Suppressor macrophage treated with lipopolysaccharide for 1 hour (primary cell): Measurements from ENCODE around the gene VPS4B.
A peak's percentile ranks its signal among the peaks of the same experiment; 100 is the strongest.
"Not testable (repeated sequence)": the region's sequence is repeated elsewhere in the genome, so short reads cannot be mapped to it uniquely, and the experiment has no call there.

Experiments used
- DNase-seq, 3 donors: peaks; one replicate each; pipeline ENCODE4 v3.0.0-alpha.2; 2020 to 2022

Gene VPS4B

DNA sequence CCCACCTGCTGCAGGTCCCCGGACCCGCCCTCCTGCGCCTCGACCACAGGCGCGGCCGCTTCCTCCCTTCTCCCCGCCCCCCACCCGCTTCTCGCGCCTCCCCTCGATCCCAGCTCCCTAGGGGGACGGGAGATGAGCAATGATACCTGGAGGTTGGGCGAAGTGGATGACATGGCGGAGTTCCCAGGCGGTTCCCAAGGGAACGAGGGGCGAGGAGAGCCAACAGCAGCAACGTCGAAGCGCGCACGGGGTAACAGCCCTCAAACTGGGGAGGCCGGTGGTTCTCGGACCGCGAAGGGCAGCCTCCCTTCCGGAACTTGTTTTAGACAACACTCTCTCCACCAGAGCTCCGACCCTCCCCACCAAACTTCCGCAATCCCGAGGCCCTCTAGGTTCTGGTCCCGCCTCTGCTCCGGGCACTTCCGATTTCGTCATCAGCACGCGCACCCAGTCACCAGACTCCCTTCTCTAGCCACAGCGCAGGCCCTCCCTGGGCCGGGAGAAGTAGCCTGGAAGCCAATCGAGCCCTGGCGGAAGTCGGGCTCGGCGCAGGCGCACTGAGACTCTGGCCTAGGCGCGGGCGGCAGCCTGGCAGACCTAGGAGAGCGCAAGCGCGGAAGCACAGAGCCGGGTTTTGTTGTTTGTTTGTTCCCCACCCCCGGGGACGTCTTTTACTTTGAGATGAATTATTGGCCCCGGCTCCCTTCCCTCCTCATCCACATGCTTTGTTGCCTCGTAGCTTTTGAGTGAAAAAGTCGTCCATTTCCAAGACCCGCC lies at the start of gene VPS4B:
Gene VPS4B, minus strand, starts transcription at position 390 of the 777 bp plus-strand sequence. Its CDS starts 217 bp downstream, at position 173.
- peak; percentile 100 for DNase-seq

DNA sequence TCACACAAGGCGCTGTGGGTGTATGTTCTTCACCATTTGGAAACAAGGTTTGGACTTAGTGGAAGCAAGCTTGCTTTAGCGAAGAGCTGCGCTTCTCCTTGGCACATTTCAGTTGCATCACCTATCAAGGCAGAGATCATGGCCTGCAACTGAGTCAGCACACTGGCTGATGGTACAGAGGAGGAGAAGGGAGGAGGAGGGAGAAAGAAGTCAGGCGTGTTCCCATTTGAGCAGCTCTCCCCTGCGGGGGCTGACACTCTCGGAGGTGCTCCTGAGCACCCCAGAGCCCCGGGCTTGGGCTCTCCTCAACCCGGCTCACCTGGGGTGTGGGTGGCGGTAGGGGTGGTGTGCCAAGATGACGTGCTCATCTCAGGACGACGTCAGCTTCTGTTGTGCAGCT lies 48.5 kb upstream of the VPS4B start:
- DNase-seq = no peak

- no peak for DNase-seq
Observed at GRCh38 chr18:63468575-63468974, 46.3 kb upstream of the VPS4B start.

DNA sequence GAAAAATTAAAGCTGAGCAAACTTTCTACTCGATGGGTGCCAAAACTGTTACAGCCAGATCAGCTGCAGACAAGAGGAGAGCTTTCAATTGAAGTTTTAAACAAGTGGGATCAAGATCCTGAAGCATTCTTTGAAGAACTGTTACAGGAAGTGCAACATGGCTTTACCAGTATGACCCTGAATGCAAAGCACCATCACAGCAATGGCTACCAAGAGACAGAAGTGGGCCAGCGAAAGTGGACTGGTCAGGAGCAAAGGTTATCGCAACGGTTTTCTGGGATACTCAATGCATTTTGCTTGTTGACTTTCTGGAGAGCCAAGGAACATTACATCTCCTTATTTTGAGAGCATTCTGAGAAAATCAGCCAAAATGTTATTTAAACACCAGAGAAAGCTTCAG lies 45.4 kb upstream of the VPS4B start:
- DNase-seq = no peak

GRCh38 chr18:63465059-63465458 lies 42.8 kb upstream of the VPS4B start:
- DNase-seq = no peak

DNA sequence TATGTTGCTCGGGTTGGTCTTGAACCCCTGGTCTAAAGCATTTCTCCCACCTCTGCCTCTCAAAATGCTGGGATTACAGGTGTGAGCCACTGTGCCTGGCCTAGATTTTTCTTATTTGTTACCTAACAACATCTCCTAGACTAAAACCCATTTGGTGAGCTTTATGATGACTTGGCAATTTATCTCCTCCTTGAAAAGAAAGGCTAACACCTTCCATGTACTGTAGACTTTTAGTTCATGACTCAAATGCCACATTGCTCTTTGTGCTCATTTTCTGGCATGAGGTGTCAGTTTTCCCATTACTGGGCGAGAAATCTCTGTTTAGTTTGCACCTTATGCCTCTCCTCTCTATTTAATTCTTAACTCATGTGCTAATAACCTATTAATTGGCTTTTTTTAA lies 42.2 kb upstream of the VPS4B start:
- DNase-seq = no peak

- DNase-seq = no peak
Observed at GRCh38 chr18:63460414-63460813, 38.1 kb upstream of the VPS4B start.

- DNase-seq = no peak
Observed at GRCh38 chr18:63457977-63458376, 35.7 kb upstream of the VPS4B start.

DNA sequence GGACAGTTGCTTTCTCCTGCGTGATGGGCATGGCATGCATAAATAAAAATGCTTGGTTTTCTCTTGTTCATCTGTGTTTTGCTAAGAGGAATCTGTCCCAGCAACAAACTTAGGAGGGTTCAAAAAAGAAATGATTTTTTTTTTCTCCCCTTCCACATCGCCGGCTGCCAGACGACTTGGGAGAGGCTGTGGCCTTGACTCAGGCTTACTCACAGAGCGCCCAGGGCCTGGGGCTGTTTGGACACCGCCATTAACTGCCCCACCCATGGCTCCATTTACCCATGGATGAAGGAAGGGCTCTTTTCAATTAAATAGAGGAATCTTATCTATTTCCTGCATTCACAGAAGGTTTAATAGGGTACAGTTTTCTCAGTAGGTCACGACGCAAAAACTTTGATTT lies 32.2 kb upstream of the VPS4B start:
- DNase-seq = no peak

DNA sequence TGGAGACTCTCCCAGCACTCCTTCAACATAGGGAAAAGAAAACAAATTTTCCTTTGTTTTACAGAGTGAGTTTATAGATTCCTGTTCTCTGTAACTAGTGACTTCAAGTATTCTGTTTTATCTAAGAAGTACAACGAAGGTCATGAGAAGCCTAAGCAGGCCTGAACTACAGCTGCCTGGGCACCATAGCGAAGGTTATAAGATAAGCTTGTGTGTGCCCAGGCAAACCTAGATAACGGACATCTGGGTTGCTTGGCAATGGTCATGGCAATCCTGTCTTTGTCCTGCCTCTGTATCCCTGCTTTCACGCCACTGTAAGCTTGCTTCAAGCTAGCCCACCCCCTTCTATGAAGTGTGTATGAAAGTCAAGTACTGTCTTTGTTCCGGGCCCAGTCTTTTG lies 30.5 kb upstream of the VPS4B start:
- not testable (repeated sequence) for DNase-seq

- no peak for DNase-seq
Observed at GRCh38 chr18:63451799-63452660, 29.8 kb upstream of the VPS4B start.

DNA sequence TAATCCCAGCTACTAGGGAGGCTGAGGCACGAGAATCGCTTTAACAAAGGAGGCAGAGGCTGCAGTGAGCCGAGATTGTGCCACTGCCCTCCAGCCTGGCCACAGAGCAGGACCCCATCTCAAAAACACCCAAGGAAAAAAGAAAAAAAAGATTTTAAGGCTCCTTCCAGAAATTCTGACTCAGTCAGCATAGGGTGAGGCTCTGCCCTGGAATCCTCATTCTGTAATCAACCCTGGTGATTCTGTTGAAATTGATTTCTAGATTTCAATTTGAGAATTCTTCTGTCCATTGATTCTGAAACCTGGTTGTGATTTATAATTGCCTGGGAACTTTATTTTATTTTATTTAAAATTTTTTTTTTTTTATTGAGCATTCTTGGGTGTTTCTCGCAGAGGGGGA lies 27.1 kb upstream of the VPS4B start:
- DNase-seq = no peak

DNA sequence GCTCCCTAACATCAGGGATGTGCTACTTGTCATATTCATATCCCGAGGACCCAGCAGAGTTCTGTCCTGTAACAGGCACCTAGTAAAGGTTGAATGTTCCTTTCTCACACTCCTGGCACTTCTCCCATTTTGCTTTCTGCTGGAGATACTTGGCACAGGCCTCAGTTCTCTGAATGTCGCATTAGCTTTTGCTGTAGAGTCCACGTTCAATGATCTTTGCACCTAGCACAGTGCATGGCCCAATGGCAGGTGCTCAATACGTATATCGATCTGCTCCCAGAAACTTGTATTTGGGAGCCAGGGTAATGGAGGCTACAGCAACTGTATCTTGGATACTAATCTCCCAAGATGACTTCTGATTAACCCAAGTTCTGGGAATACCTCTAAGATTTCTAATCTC lies 24.8 kb upstream of the VPS4B start:
- DNase-seq = no peak

GRCh38 chr18:63446266-63446665 lies 24.0 kb upstream of the VPS4B start:
- no peak for DNase-seq

GRCh38 chr18:63445037-63445436 lies 22.8 kb upstream of the VPS4B start:
- no peak for DNase-seq

GRCh38 chr18:63444580-63444979 lies 22.3 kb upstream of the VPS4B start:
- peak; percentile 81 to 96 (median 96) for DNase-seq

DNA sequence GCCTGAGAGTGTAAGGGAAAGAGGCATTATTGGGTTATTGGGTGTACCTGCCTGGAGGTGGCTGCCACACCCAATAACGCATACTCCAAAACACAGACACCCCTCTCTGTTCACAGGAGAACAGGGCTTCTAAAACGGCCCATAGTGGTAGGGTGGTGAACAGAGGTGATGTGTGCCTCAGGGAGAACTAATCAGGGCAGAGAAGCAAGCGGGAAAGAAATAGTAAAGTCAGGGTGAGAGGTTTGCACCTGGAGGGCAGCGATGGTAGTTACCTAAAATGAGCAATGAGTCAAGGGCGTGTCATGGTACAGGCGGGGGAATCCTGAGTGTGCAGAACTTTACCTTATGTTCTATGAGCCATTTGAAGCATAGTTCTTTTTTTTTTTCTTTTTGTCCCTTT lies 21.6 kb upstream of the VPS4B start:
- DNase-seq = peak in 1 of 3 donors; percentile 58

DNA sequence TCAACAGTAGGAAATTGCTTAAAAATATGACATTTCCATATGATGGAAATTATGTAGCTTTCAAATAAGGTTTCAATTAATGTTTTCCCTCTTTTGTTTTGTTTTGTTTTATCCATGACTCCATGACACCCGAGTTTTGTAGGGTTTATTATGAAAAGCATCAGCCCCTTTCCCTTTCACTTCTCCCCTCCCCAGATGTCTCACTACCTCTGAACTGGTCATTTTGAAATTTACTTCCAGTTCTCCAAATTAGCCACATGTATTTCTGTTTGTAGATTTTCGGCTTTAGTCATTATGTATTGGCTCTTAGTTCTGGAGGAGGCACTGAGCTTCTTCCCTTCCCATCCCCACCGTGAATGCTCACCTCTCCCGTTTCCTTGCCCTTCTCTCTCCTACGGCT lies 18.6 kb upstream of the VPS4B start:
- DNase-seq = peak; percentile 75 to 89 (median 86)

DNA sequence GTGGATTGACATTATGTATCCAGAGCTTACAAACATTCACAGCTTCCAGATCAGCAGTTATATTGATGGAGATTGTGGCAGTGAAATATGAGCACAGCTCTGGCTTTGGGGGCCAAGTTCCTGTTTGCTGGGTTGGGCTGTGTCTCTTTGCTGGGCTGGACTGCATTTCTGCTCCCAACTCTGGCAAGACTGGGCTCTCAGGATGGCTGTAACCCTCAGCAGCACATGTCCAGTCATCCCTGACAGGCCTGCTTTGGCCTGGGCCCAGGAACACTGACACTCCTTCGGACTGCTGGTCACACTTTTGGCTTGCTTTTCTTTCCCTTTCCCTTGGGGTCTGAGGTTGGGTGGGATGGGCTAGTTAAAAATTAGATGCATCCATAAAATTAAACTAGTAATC lies 17.9 kb upstream of the VPS4B start:
- DNase-seq = peak in 2 of 3 donors; percentile 13 to 24

DNA sequence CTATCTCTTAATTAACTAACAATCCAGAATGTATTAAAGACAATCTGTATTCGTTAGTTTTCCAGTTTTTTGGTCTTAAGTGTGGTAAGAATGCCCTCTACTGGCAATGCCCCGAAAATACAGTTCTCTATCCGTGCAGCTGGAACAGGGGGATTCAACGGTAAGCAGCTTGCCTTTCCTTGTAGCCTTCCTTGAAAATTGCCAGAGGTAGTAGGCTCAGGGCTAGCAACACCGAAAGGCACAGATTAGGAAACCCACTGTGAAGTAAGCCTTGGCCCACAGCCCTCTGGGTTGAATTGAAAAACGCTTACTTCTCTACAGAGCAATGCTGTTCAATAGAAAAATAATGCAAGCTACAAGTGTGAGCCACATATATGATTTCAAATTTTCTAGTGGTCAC lies 17.1 kb upstream of the VPS4B start:
- peak; percentile 65 to 82 (median 70) for DNase-seq

DNA sequence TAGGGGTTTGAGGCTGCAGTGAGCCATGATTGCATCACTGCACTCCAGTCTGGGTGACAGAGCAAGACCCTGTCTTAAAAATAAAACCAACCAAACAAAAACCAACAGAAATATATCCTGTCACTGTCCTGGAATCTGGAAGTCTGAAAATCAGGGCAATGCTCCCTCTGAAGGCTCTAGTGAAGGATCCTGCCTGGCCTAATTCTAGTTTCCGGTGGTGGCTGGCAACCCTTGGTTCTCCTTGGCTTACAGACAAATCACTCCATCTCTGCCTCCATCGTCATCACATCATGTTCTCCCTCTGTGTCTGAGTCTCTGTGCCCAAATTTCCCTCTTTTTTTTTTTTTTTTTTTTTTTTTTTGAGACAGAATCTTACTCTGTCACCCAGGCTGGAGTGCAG lies 15.9 kb upstream of the VPS4B start:
- no peak for DNase-seq

- DNase-seq = no peak
Observed at GRCh38 chr18:63433334-63433866, 11.1 kb upstream of the VPS4B start.

DNA sequence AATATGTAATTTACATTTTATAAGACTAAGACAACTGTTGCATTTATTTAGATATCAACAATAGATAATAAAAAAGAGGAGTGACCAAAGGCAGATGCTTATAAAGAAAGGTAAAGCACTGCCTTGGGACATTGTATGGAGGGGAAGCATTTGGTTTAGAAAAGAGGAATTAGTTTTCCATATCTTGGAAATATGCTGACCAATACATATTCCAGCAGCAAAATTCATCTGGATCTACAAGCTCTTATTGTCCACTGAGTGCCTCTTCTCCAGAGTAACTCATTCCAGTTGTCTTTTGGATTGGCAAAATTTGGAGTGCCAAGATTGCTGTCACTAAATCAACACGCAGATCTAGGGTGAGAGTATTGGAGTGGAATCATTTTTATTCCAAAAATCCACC lies 8.9 kb upstream of the VPS4B start:
- no peak for DNase-seq

DNA sequence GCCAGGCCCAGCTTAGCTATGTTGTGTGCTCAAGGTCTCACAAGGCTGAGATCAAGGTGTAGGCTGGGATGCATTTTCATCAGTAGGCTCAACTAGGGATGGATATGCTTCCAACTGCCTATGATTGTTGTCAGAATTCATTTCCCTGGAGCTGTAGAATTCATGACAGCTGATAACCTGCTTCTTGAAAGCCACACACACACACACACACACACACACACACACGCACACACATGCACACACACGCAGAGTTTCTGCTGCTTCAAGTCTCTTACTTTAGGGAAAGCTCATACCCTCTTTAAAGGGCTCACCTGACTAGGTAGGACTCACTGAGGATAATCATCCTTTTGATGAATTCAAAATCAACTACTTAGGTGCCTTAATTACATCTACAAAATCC lies 8.2 kb upstream of the VPS4B start:
- DNase-seq = no peak
